Measurements from ENCODE around the gene LIM2.
A peak's percentile ranks its signal among the peaks of the same experiment; 100 is the strongest.

Gene LIM2

DNA sequence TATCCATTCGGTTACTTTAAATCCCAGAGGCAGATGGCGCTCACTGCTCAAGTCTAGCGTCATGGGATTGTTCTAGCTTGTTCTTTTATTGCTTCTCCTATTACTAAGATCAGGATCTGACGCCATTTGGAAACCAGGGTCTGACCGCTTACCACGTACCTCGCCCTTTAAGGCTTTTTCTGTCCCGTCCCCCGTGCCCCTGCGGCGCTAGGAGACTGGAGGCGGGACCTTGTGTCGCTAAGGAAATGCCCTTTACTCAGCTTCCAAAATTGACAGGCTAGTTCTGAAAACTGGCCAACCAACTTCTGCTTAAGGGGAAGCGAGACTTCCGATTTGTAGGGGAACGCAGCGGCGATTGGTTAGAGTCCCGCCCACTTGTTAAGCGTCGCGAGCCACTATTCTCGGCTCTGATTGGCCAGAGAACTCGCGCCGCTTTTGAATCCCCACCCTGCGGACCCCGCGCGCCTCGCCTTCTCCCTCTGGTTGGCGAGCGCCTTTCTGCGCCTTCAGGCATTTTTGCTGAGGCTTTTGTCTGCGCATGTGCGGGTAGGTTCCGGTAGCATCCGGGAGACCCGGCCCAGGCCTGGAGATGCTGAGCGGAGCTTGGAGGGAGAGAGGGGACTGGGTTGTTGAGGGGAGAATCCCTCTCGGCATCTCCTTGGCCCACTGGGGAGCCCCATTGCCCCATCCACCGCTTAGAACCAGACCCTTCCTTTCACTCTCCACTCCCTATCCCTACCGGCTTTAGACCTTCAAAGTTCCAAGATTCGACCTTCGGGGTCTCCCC, 6.5 kb upstream of the LIM2 start:
- Histone ChIP-seq H3K36me3 (ENCODE audit: control insufficient read depth in 1 of 2, insufficient read depth in 2 of 2, low read length in 2 of 2) (no peaks in the 10 kb centered on the region), H3K9me3 (ENCODE audit: control insufficient read depth in 1 of 2, low read length in 2 of 2) (no peaks in the 10 kb centered on the region), H3K4me3 (ENCODE audit: low read depth in 1 of 2, low read length in 2 of 2) (peak overlapping the region; percentile 70 to 71), H3K27ac (ENCODE audit: low read length) (peak overlapping the region; percentile 77), H3K4me1 (ENCODE audit: control insufficient read depth in 1 of 2, insufficient read depth in 2 of 2, low read length in 2 of 2) (peaks cover 0 to 12% of the 10 kb centered on the region in 2 donors), H3K27me3 (ENCODE audit: low read depth, low read length) (no peaks in the 10 kb centered on the region)

DNA sequence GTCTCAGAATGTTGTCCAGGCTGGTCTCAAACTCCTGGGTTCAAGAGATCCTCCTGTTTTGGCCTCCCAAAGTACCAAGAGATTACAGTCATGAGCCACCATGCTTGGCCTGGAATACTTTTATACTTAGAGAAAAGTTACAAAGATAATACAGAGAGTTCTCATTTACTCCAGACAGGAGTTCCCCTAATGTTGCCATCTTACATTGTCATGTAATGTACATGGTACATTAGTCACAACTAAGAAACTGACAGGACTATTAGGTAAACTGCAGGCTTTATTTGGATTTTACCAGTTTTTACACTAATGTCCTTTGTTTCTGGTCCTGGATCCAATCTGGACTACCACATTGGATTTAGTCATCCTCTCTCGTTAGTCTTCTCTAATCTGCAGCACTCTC, 4.9 kb upstream of the LIM2 start:
- peaks cover 0 to 12% of the 10 kb centered on the region in 2 donors for H3K4me1 ChIP-seq (ENCODE audit: control insufficient read depth in 1 of 2, insufficient read depth in 2 of 2, low read length in 2 of 2)
- no peaks in the 10 kb centered on the region for H3K9me3 ChIP-seq (ENCODE audit: control insufficient read depth in 1 of 2, low read length in 2 of 2)
- H3K4me3 ChIP-seq (ENCODE audit: low read depth in 1 of 2, low read length in 2 of 2) = no peak overlapping the region
- no peak overlapping the region for H3K27ac ChIP-seq (ENCODE audit: low read length)
- no peaks in the 10 kb centered on the region for H3K36me3 ChIP-seq (ENCODE audit: control insufficient read depth in 1 of 2, insufficient read depth in 2 of 2, low read length in 2 of 2)
- no peaks in the 10 kb centered on the region for H3K27me3 ChIP-seq (ENCODE audit: low read depth, low read length)

DNA sequence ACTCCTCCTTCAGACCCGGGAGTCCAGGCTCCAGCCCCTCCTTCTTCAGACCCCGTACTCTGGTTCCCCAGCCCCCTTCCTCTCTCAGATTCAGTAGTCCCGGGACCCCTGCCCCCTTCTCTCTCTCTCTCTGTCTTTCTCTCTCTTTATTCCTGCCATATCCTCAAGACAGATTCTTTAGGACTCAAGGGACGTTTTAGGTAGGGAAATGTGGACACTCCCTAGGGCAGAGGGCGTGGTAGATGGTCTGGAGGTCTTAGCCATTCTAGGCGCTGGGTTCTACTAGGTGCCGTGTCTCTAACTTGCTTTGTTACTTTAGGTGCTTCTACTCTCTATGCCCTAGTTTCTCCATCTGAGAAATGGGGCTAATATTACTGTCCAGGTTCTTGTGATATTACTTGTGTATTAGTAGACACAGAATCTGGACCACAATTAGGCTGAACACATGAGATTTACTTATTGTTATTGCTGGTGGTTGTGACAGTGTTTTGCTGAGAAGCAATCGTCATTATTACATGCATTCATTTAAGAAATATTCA, 3.4 kb upstream of the LIM2 start:
- Histone ChIP-seq H3K27ac (ENCODE audit: low read length) (no peak overlapping the region), H3K4me1 (ENCODE audit: control insufficient read depth in 1 of 2, insufficient read depth in 2 of 2, low read length in 2 of 2) (peaks cover 0 to 12% of the 10 kb centered on the region in 2 donors), H3K4me3 (ENCODE audit: low read depth in 1 of 2, low read length in 2 of 2) (no peak overlapping the region), H3K36me3 (ENCODE audit: control insufficient read depth in 1 of 2, insufficient read depth in 2 of 2, low read length in 2 of 2) (no peaks in the 10 kb centered on the region), H3K27me3 (ENCODE audit: low read depth, low read length) (no peaks in the 10 kb centered on the region), H3K9me3 (ENCODE audit: control insufficient read depth in 1 of 2, low read length in 2 of 2) (no peaks in the 10 kb centered on the region)

GRCh38 chr19:51389143-51389542, 1.4 kb upstream of the LIM2 start:
- no peaks in the 10 kb centered on the region for H3K36me3 ChIP-seq (ENCODE audit: control insufficient read depth in 1 of 2, insufficient read depth in 2 of 2, low read length in 2 of 2)
- peaks cover 0 to 4% of the 10 kb centered on the region in 2 donors for H3K4me1 ChIP-seq (ENCODE audit: control insufficient read depth in 1 of 2, insufficient read depth in 2 of 2, low read length in 2 of 2)
- H3K9me3 ChIP-seq (ENCODE audit: control insufficient read depth in 1 of 2, low read length in 2 of 2) = no peaks in the 10 kb centered on the region
- H3K4me3 ChIP-seq (ENCODE audit: low read depth in 1 of 2, low read length in 2 of 2) = no peak overlapping the region
- no peaks in the 10 kb centered on the region for H3K27me3 ChIP-seq (ENCODE audit: low read depth, low read length)
- no peak overlapping the region for H3K27ac ChIP-seq (ENCODE audit: low read length)

DNA sequence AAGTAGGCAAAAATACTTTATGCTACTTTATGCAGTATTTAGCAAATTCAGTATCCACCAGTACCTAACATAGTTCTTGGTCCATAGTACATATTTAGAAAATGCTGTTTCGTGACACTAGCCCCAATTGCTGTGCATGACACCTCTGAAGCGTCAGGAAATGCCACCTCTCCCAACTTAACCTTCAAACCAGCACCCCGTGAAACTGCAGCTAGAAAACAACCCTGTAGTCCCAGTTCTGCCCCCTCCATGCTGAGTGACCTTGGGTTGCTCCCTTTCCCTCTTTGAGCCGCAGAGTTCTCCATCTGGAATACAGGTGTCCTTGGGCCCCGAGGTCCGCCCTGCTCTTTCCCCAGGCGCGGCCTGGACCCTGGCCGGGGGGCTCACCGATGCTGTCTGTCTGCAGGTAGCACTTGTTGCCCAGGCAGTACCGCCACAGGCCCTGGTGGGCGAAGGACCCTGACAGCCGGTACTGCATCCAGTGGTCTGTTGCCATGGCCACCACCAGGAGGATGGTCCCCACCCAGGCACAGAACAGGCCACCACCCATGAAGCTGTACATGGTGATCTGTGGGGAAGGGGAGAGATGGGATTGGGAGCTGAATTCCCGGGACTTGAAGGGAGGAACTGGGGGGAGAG, 773 bp downstream of the LIM2 start:
- Histone ChIP-seq H3K36me3 (ENCODE audit: control insufficient read depth in 1 of 2, insufficient read depth in 2 of 2, low read length in 2 of 2) (no peaks in the 10 kb centered on the region), H3K4me3 (ENCODE audit: low read depth in 1 of 2, low read length in 2 of 2) (no peak overlapping the region), H3K4me1 (ENCODE audit: control insufficient read depth in 1 of 2, insufficient read depth in 2 of 2, low read length in 2 of 2) (no peaks in the 10 kb centered on the region), H3K27me3 (ENCODE audit: low read depth, low read length) (no peaks in the 10 kb centered on the region), H3K27ac (ENCODE audit: low read length) (no peak overlapping the region), H3K9me3 (ENCODE audit: control insufficient read depth in 1 of 2, low read length in 2 of 2) (no peaks in the 10 kb centered on the region)

DNA sequence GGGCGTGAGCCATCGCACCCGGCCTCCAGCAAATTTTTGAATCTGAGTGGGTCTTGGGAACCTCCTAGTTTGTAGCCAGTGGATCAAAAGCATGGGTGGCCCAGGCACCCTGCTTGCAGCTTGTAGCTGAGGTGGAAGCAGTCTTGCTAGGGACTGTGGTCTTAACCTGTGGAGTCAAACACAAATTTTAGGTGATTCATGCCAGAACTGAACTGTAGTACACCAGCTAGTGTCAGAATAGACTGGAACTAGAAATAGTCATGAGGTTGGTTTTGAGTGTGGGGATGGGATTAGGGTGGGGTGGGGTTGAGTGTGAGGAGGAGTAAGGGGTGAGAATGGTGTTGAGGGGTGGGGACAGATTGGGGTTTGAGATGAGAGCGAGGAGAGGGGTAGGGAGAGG, 5.8 kb downstream of the LIM2 start:
- Histone ChIP-seq H3K4me1 (ENCODE audit: control insufficient read depth in 1 of 2, insufficient read depth in 2 of 2, low read length in 2 of 2) (no peaks in the 10 kb centered on the region), H3K4me3 (ENCODE audit: low read depth in 1 of 2, low read length in 2 of 2) (no peak overlapping the region), H3K27ac (ENCODE audit: low read length) (no peak overlapping the region), H3K9me3 (ENCODE audit: control insufficient read depth in 1 of 2, low read length in 2 of 2) (no peaks in the 10 kb centered on the region), H3K27me3 (ENCODE audit: low read depth, low read length) (no peaks in the 10 kb centered on the region), H3K36me3 (ENCODE audit: control insufficient read depth in 1 of 2, insufficient read depth in 2 of 2, low read length in 2 of 2) (no peaks in the 10 kb centered on the region)

DNA sequence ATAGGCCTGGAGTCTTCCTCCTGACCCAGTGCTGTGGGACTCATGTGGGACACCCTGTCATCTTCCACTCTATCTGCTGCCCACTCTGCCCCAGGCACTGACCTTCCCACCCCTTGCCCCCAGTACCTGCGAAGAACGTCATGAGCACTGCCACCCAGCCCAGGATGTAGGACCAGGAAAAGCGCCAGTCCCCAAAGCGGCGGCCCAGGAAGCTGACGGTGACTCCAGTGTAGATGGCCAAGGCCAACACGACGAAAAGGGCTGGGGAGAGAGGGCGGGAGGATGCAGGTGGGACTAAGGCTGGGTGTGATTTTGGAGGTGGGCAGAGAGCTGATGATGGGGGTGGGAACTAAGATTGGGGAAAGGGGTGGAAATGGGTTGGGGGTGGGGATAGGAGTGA, 7.4 kb downstream of the LIM2 start:
- no peaks in the 10 kb centered on the region for H3K4me1 ChIP-seq (ENCODE audit: control insufficient read depth in 1 of 2, insufficient read depth in 2 of 2, low read length in 2 of 2)

GRCh38 chr19:51377422-51377821, 10.4 kb downstream of the LIM2 start:
- Histone ChIP-seq H3K4me1 (ENCODE audit: control insufficient read depth in 1 of 2, insufficient read depth in 2 of 2, low read length in 2 of 2) (no peaks in the 10 kb centered on the region), H3K27me3 (ENCODE audit: low read depth, low read length) (no peaks in the 10 kb centered on the region), H3K9me3 (ENCODE audit: control insufficient read depth in 1 of 2, low read length in 2 of 2) (no peaks in the 10 kb centered on the region), H3K4me3 (ENCODE audit: low read depth in 1 of 2, low read length in 2 of 2) (no peak overlapping the region), H3K36me3 (ENCODE audit: control insufficient read depth in 1 of 2, insufficient read depth in 2 of 2, low read length in 2 of 2) (no peaks in the 10 kb centered on the region), H3K27ac (ENCODE audit: low read length) (no peak overlapping the region)

More for the DNA sequence above, 7.4 kb downstream of the LIM2 start:
- Histone ChIP-seq H3K27me3 (ENCODE audit: low read depth, low read length) (no peaks in the 10 kb centered on the region), H3K36me3 (ENCODE audit: control insufficient read depth in 1 of 2, insufficient read depth in 2 of 2, low read length in 2 of 2) (no peaks in the 10 kb centered on the region), H3K27ac (ENCODE audit: low read length) (no peak overlapping the region), H3K9me3 (ENCODE audit: control insufficient read depth in 1 of 2, low read length in 2 of 2) (no peaks in the 10 kb centered on the region), H3K4me3 (ENCODE audit: low read depth in 1 of 2, low read length in 2 of 2) (no peak overlapping the region)

- Histone ChIP-seq H3K4me1 (ENCODE audit: control insufficient read depth in 1 of 2, insufficient read depth in 2 of 2, low read length in 2 of 2) (no peaks in the 10 kb centered on the region), H3K27me3 (ENCODE audit: low read depth, low read length) (no peaks in the 10 kb centered on the region), H3K4me3 (ENCODE audit: low read depth in 1 of 2, low read length in 2 of 2) (no peak overlapping the region), H3K9me3 (ENCODE audit: control insufficient read depth in 1 of 2, low read length in 2 of 2) (no peaks in the 10 kb centered on the region), H3K36me3 (ENCODE audit: control insufficient read depth in 1 of 2, insufficient read depth in 2 of 2, low read length in 2 of 2) (no peaks in the 10 kb centered on the region), H3K27ac (ENCODE audit: low read length) (no peak overlapping the region)
Measured at GRCh38 chr19:51375504-51376221, 12.1 kb downstream of the LIM2 start.

DNA sequence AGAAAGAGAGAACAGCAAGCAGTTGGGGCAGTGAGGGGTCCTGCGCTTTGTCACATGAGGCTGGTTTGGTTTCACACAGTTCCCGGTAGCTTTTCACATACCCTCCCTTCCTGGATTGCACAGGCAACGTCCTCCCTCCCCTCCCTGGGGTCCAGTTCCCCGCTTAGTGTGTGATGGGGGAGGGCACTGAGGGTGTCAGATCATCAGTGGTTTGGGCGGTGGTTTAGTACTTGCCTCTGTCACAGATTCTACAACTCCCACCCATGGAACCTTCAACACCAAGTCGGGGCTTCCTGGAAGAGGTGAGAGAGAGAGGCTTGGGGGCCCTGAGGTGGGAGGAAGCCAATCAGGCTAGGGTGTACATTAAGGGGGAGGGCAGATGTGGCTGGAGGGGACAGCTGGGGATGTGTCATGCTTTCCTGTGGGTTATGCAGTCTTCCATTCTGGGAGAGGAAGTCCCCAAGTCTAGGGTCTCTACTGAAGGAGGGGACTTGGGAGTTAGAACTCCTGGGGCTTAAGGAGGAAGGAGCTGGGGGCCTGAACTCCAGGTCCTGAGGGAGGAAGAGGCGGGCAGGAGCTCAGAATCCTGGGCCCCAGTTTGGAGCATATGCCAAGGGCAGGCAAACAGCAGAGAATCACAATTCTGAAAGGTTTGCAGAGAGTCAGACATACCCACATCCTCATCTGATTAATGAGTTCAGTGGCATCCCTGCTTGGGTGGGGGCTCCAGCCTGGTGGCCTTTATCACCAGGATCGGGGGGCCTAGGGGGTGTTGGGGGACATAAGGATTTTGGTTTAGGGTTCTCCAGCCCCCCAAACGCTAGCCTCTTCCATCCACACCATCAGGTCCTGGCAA, 14.9 kb downstream of the LIM2 start, which contains the start of gene NKG7:
Gene NKG7 (minus strand): TSS at position 6 of the 856 bp plus-strand sequence. CDS start 119 bp downstream, outside the sequence.
- Histone ChIP-seq H3K9me3 (ENCODE audit: control insufficient read depth in 1 of 2, low read length in 2 of 2) (no peaks in the 10 kb centered on the region), H3K4me3 (ENCODE audit: low read depth in 1 of 2, low read length in 2 of 2) (no peak within 1 kb of the TSS), H3K27me3 (ENCODE audit: low read depth, low read length) (no peaks in the 10 kb centered on the region), H3K4me1 (ENCODE audit: control insufficient read depth in 1 of 2, insufficient read depth in 2 of 2, low read length in 2 of 2) (peaks cover 0 to 8% of the 10 kb centered on the region in 2 donors), H3K27ac (ENCODE audit: low read length) (no peak within 1 kb of the TSS), H3K36me3 (ENCODE audit: control insufficient read depth in 1 of 2, insufficient read depth in 2 of 2, low read length in 2 of 2) (no peaks in the 10 kb centered on the region)
